C1 segment of cervical spinal cord (tissue), 14 donors: Measurements from ENCODE around the gene POMT1.

Source experiments
- DNase-seq, 14 donors: peaks; one replicate each; lab custom pipeline; 2025; lab: John Stamatoyannopoulos, UW

POMT1 gene

GRCh38 chr9:131475956-131476776, 26.6 kb upstream of the POMT1 start:
- DNase-seq = peak in 1 of 14 donors; percentile 63

GRCh38 chr9:131476777-131477345, 25.9 kb upstream of the POMT1 start:
- peak in 5 of 14 donors; percentile 15 to 58 (median 33) for DNase-seq

- DNase-seq = peak in 1 of 14 donors; percentile 11
These were observed 25.4 kb upstream of the POMT1 start for GRCh38 chr9:131477367-131477766.

GRCh38 chr9:131477816-131478419, 24.8 kb upstream of the POMT1 start:
- DNase-seq = no peak

GRCh38 chr9:131478421-131478868, 24.3 kb upstream of the POMT1 start:
- peak in 2 of 14 donors; percentile 14 to 22 for DNase-seq

GRCh38 chr9:131478911-131479310, 23.8 kb upstream of the POMT1 start:
- DNase-seq = no peak

- DNase-seq = no peak
These were observed 22.5 kb upstream of the POMT1 start for GRCh38 chr9:131480258-131480657.

GRCh38 chr9:131481441-131482342, 21.0 kb upstream of the POMT1 start:
- peak in 1 of 14 donors; percentile 11 for DNase-seq

GRCh38 chr9:131482343-131483006, 20.2 kb upstream of the POMT1 start:
- no peak for DNase-seq

- peak in 1 of 14 donors; percentile 48 for DNase-seq
These were observed 19.2 kb upstream of the POMT1 start for GRCh38 chr9:131483319-131484050.

- DNase-seq = no peak
These were observed 18.7 kb upstream of the POMT1 start for GRCh38 chr9:131484051-131484445.

- DNase-seq = no peak
These were observed 18.0 kb upstream of the POMT1 start for GRCh38 chr9:131484560-131485185.

GRCh38 chr9:131485206-131485605, 17.5 kb upstream of the POMT1 start:
- no peak for DNase-seq

GRCh38 chr9:131485728-131486422, 16.8 kb upstream of the POMT1 start:
- DNase-seq = peak in 1 of 14 donors; percentile 42

GRCh38 chr9:131487001-131487400, 15.7 kb upstream of the POMT1 start:
- no peak for DNase-seq

GRCh38 chr9:131487621-131488031, 15.1 kb upstream of the POMT1 start:
- no peak for DNase-seq

- no peak for DNase-seq
These were observed 12.2 kb upstream of the POMT1 start for GRCh38 chr9:131490514-131490913.

- no peak for DNase-seq
These were observed 11.6 kb upstream of the POMT1 start for GRCh38 chr9:131491001-131491710.

- DNase-seq = no peak
These were observed 10.6 kb upstream of the POMT1 start for GRCh38 chr9:131492070-131492469.
